GM23338 (cell line): Measurements from ENCODE around the gene NDE1. TPM values are rescaled to one million over a fixed set of nuclear protein-coding genes. Genes with fewer than 3 reads are reported as not detected.

Experiments used
- ATAC-seq: fragments of 200-7000 bp; cut with Tn5 transposase; 3 replicates; pipeline ENCODE4 v1.9.1; 2020
- DNase-seq: peaks from one replicate; pipeline ENCODE4 v3.0.0-alpha.2; 2015; ENCODE audit warnings: low spot score
- H2AFZ ChIP-seq: fragments of 200-600 bp; sonication (generic); 2 replicates; pipeline ENCODE4 v1.8.0; 2016; ENCODE audit warnings: antibody characterized with exemption, mild to moderate bottlenecking, moderate library complexity
- H3F3A ChIP-seq: fragments of 200-600 bp; sonication (generic); replicated peaks from 2 replicates; pipeline ENCODE4 v1.8.0; 2017; ENCODE audit warnings: antibody characterized with exemption, mixed run types, low read depth
- H3K27ac ChIP-seq: fragments of 200-600 bp; sonication (generic); 2 replicates; pipeline ENCODE4 v1.6.1; 2016; ENCODE audit warnings: low read depth
- H3K27me3 ChIP-seq: fragments of 200-600 bp; sonication (generic); 2 replicates; pipeline ENCODE4 v1.8.0; 2016; ENCODE audit warnings: mild to moderate bottlenecking, mixed run types, moderate library complexity; ENCODE audit not compliant: insufficient read depth
- H3K36me3 ChIP-seq: fragments of 200-600 bp; sonication (generic); 2 replicates; pipeline ENCODE4 v1.8.0; 2016; ENCODE audit warnings: mild to moderate bottlenecking; ENCODE audit not compliant: insufficient read depth
- H3K4me1 ChIP-seq: fragments of 200-600 bp; sonication (generic); 2 replicates; pipeline ENCODE4 v1.8.0; 2016; ENCODE audit warnings: mild to moderate bottlenecking, moderate library complexity; ENCODE audit not compliant: insufficient read depth
- H3K4me2 ChIP-seq: fragments of 200-600 bp; sonication (generic); 2 replicates; pipeline ENCODE4 v1.7.1; 2017; ENCODE audit warnings: mixed run types
- H3K4me3 ChIP-seq: fragments of 200-600 bp; sonication (generic); 2 replicates; pipeline ENCODE4 v1.6.1; 2016; ENCODE audit warnings: mixed run types
- H3K79me2 ChIP-seq: fragments of 200-600 bp; sonication (generic); replicated peaks from 2 replicates; pipeline ENCODE4 v1.8.0; 2017; ENCODE audit warnings: mild to moderate bottlenecking; ENCODE audit not compliant: insufficient read depth
- H3K9me2 ChIP-seq: fragments of 200-600 bp; sonication (generic); 2 replicates; pipeline ENCODE4 v1.8.0; 2017; ENCODE audit not compliant: insufficient read depth
- H4K20me1 ChIP-seq: fragments of 200-600 bp; sonication (generic); replicated peaks from 2 replicates; pipeline ENCODE4 v1.8.0; 2017; ENCODE audit warnings: mild to moderate bottlenecking; ENCODE audit not compliant: insufficient read depth
- H3K27ac Mint-ChIP-seq: 2 replicates; pipeline ENCODE4 v1.8.0; 2020; ENCODE audit warnings: inconsistent platforms, mild to moderate bottlenecking, moderate library complexity, mixed read lengths
- H3K27me3 Mint-ChIP-seq: 3 replicates; pipeline ENCODE4 v1.8.0; 2022; ENCODE audit warnings: low read depth, mild to moderate bottlenecking, moderate library complexity, mixed read lengths, inconsistent platforms; ENCODE audit not compliant: insufficient read depth, poor library complexity
- H3K36me3 Mint-ChIP-seq: 3 replicates; pipeline ENCODE4 v1.8.0; 2021; ENCODE audit warnings: low read depth, mild to moderate bottlenecking, inconsistent platforms, moderate library complexity, mixed read lengths
- H3K4me1 Mint-ChIP-seq: 3 replicates; pipeline ENCODE4 v1.8.0; 2020; ENCODE audit warnings: mild to moderate bottlenecking, inconsistent platforms, mixed read lengths
- H3K4me3 Mint-ChIP-seq: 3 replicates; pipeline ENCODE4 v1.8.0; 2021; ENCODE audit warnings: moderate library complexity, mild to moderate bottlenecking, inconsistent platforms, mixed read lengths
- H3K9me3 Mint-ChIP-seq: 3 replicates; pipeline ENCODE4 v1.8.0; 2020; ENCODE audit warnings: moderate library complexity, mild to moderate bottlenecking, inconsistent platforms, mixed read lengths
- CREB1 ChIP-seq: fragments of 250-450 bp; sonication (Bioruptor Pico); IDR thresholded peaks from 2 replicates; pipeline ENCODE4 v1.5.0; 2020; ENCODE audit warnings: low read depth, mild to moderate bottlenecking, moderate library complexity
- EZH2phosphoT487 ChIP-seq: fragments of 200-600 bp; sonication (generic); IDR thresholded peaks from one replicate; pipeline ENCODE4 v1.8.1; 2018; ENCODE audit warnings: antibody characterized with exemption; ENCODE audit not compliant: unreplicated experiment
- JUNB ChIP-seq: IDR thresholded peaks from one replicate; pipeline ENCODE4 v1.6.1; 2016; ENCODE audit warnings: antibody characterized with exemption; ENCODE audit not compliant: unreplicated experiment
- NANOG ChIP-seq: IDR thresholded peaks from 2 replicates; pipeline ENCODE4 v1.6.1; 2016; ENCODE audit warnings: antibody characterized with exemption, borderline replicate concordance
- STAT1 ChIP-seq: IDR thresholded peaks from one replicate; pipeline ENCODE4 v1.6.1; 2016; ENCODE audit warnings: antibody characterized with exemption; ENCODE audit not compliant: unreplicated experiment
- ZNF114 ChIP-seq: fragments of 250-450 bp; sonication (Bioruptor Pico); IDR thresholded peaks from 2 replicates; pipeline ENCODE4 v1.5.0; 2020; ENCODE audit warnings: mild to moderate bottlenecking, moderate library complexity
- ZNF331 ChIP-seq: fragments of 250-450 bp; sonication (Bioruptor Pico); IDR thresholded peaks from 2 replicates; pipeline ENCODE4 v1.5.0; 2020; ENCODE audit warnings: low read depth, mild to moderate bottlenecking, moderate library complexity
- polyA plus RNA-seq: library from polyadenylated mRNA; unstranded; fragments of >200 nt; fragmentation: Nextera tagmentation; extraction: Ambion mirVana; gene quantifications from 2 replicates; pipeline ENCODE4 v1.2.1, GENCODE V29; 2016
- total RNA-seq: library from RNA; depleted of rRNA; stranded (reverse); fragments of >200 nt; shearing (Covaris generic); gene quantifications from 2 replicates; pipeline ENCODE4 v1.2.3, GENCODE V29; 2014
- TF ChIP-seq, protein P1 (sequence below), 2 experiments: fragments of 200-600 bp in 1 of 2; sonication (generic) in 1 of 2; conservative IDR thresholded peaks; 2 replicates each; pipeline versions ENCODE4 v1.5.1 to v1.6.1; 2016 to 2017; ENCODE audit warnings: antibody characterized with exemption in 2 of 2, low read depth in 2 of 2, mild to moderate bottlenecking in 2 of 2, moderate library complexity in 1 of 2
- TF ChIP-seq, protein P2 (sequence below): IDR thresholded peaks from one replicate; pipeline ENCODE4 v1.6.1; 2018; ENCODE audit warnings: antibody characterized with exemption; ENCODE audit not compliant: unreplicated experiment
- TF ChIP-seq, protein P3 (sequence below): IDR thresholded peaks from 2 replicates; pipeline ENCODE4 v1.6.1; 2016; ENCODE audit warnings: antibody characterized with exemption

NDE1 gene
- total and polyA plus RNA-seq, 2 experiments from 2014 or later = 13.0 to 22.9 TPM

DNA sequence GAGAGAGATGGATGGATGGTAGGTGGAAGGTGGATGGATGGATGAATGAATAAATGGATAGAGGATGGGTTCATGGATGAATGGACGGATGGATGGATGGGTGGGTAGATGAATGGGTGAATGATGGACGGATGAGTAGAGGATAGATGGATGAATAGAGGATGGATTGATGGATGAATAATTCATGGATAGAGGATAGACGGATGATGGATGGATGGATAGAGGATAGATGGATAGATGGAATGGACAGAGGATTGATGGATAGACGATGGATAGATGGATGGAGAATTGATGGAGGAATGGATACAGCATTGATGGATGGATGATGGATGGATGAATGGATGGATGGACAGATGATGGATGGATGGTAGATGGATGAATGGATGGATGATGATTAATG, 115.1 kb downstream of the NDE1 start (continued):
- TF ChIP-seq, protein P1, sequence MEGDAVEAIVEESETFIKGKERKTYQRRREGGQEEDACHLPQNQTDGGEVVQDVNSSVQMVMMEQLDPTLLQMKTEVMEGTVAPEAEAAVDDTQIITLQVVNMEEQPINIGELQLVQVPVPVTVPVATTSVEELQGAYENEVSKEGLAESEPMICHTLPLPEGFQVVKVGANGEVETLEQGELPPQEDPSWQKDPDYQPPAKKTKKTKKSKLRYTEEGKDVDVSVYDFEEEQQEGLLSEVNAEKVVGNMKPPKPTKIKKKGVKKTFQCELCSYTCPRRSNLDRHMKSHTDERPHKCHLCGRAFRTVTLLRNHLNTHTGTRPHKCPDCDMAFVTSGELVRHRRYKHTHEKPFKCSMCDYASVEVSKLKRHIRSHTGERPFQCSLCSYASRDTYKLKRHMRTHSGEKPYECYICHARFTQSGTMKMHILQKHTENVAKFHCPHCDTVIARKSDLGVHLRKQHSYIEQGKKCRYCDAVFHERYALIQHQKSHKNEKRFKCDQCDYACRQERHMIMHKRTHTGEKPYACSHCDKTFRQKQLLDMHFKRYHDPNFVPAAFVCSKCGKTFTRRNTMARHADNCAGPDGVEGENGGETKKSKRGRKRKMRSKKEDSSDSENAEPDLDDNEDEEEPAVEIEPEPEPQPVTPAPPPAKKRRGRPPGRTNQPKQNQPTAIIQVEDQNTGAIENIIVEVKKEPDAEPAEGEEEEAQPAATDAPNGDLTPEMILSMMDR (conservative IDR thresholded peaks at IDR 0.05; ENCODE audit: low read depth in 2 of 2) = no peak
- TF ChIP-seq CREB1 (CRISPR knock-in tag) = no peak
- no peak for TF ChIP-seq ZNF114
- TF ChIP-seq, protein P2, sequence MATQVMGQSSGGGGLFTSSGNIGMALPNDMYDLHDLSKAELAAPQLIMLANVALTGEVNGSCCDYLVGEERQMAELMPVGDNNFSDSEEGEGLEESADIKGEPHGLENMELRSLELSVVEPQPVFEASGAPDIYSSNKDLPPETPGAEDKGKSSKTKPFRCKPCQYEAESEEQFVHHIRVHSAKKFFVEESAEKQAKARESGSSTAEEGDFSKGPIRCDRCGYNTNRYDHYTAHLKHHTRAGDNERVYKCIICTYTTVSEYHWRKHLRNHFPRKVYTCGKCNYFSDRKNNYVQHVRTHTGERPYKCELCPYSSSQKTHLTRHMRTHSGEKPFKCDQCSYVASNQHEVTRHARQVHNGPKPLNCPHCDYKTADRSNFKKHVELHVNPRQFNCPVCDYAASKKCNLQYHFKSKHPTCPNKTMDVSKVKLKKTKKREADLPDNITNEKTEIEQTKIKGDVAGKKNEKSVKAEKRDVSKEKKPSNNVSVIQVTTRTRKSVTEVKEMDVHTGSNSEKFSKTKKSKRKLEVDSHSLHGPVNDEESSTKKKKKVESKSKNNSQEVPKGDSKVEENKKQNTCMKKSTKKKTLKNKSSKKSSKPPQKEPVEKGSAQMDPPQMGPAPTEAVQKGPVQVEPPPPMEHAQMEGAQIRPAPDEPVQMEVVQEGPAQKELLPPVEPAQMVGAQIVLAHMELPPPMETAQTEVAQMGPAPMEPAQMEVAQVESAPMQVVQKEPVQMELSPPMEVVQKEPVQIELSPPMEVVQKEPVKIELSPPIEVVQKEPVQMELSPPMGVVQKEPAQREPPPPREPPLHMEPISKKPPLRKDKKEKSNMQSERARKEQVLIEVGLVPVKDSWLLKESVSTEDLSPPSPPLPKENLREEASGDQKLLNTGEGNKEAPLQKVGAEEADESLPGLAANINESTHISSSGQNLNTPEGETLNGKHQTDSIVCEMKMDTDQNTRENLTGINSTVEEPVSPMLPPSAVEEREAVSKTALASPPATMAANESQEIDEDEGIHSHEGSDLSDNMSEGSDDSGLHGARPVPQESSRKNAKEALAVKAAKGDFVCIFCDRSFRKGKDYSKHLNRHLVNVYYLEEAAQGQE = no peak
- TF ChIP-seq STAT1 = no peak
- no peak for TF ChIP-seq EZH2phosphoT487
- no peak for TF ChIP-seq JUNB
- no peak for TF ChIP-seq NANOG
- TF ChIP-seq, protein P3, sequence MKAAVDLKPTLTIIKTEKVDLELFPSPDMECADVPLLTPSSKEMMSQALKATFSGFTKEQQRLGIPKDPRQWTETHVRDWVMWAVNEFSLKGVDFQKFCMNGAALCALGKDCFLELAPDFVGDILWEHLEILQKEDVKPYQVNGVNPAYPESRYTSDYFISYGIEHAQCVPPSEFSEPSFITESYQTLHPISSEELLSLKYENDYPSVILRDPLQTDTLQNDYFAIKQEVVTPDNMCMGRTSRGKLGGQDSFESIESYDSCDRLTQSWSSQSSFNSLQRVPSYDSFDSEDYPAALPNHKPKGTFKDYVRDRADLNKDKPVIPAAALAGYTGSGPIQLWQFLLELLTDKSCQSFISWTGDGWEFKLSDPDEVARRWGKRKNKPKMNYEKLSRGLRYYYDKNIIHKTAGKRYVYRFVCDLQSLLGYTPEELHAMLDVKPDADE = no peak
- no peak for TF ChIP-seq ZNF331 (CRISPR knock-in tag)

DNA sequence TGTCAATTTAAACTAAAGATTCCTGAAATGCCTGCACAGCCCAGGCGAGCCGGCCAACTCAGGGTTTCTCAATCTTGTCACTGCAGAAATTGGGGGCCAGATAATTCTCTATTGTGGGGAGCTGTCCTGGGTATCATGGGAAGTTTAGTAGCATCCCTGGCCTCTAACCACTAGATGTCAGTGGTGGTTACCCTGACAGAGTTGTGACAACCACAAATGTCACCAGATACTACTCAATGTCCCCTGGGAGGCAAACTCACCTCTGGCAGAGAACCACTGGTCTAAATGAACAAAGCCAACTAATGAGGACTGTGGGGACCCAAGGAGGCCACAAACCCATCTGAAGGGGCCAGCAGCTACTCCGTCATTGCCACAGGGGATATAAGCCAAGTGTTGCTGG, 115.8 kb downstream of the NDE1 start:
- Histone ChIP-seq H3K4me2 (no peak overlapping the region), H3K27ac (no peak overlapping the region), H3K4me3 (no peak overlapping the region), H4K20me1 (no peaks in the 10 kb centered on the region), H3K27me3 (no peaks in the 10 kb centered on the region), H3K79me2 (no peaks in the 10 kb centered on the region), H2AFZ (no peak overlapping the region), H3K9me2 (no peaks in the 10 kb centered on the region), H3K4me1 (peaks cover 3% of the 10 kb centered on the region; the same call in 1 of the 2 replicates), H3F3A (no peaks in the 10 kb centered on the region), H3K36me3 (no peaks in the 10 kb centered on the region; the same call in 1 of the 2 replicates)
- ATAC-seq (peak; percentile 92), DNase-seq (peak; percentile 80)
- H3K27ac Mint-ChIP-seq = no peak overlapping the region
- peaks cover 2% of the 10 kb centered on the region for H3K27me3 Mint-ChIP-seq
- peaks cover 9% of the 10 kb centered on the region for H3K4me1 Mint-ChIP-seq
- no peaks in the 10 kb centered on the region for H3K9me3 Mint-ChIP-seq
- H3K36me3 Mint-ChIP-seq = no peaks in the 10 kb centered on the region
- H3K4me3 Mint-ChIP-seq = no peak overlapping the region
- TF ChIP-seq NANOG = no peak
- no peak for TF ChIP-seq ZNF114
- TF ChIP-seq, protein P2 = peak; percentile 57
- TF ChIP-seq, protein P1 (conservative IDR thresholded peaks at IDR 0.05; ENCODE audit: low read depth in 2 of 2) = peak; percentile 70 to 85
